Stimulated activated CD4-positive, alpha-beta T cell treated with anti-CD3 and anti-CD28 coated beads, Interleukin-1b, Interleukin-23, amount 100 ng/mL, for 4 hours (primary cell): ENCODE measurements around the gene GCFC2.

Source experiments
- DNase-seq, 2 donors: peaks; one replicate each; pipeline ENCODE4 v3.0.0-alpha.2; 2020; ENCODE audit warnings: low read depth in 2 of 2

The GCFC2 gene

DNA sequence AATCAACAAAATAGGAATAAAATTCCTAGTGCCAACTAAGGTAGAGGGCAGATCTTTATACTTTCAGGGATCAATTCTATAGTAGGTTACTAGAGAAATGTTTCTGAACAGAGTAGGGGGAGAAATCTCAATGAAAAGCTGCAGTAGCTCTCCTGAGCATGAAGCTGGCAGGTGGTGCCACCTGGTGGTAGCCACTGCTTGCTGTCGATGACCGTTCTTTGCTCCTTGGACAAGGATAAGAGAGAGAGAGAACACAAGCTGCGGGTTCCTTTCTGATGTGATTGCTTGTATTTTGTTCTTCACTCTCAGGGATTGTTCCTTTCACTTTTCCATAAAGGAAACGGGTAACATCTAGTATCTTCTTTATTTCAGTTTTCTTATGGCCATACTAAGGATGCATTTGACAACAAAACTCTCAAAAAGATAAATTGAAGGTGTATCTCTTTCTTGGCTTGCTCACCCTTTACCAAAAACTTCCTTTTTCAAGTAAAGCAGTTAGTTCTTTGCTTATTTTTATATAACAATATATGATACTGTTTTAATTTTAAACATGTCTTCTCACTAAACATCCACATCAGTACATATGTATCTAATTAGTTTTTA, 82.7 kb downstream of the GCFC2 start:
- DNase-seq: peak; percentile 20 to 49

DNA sequence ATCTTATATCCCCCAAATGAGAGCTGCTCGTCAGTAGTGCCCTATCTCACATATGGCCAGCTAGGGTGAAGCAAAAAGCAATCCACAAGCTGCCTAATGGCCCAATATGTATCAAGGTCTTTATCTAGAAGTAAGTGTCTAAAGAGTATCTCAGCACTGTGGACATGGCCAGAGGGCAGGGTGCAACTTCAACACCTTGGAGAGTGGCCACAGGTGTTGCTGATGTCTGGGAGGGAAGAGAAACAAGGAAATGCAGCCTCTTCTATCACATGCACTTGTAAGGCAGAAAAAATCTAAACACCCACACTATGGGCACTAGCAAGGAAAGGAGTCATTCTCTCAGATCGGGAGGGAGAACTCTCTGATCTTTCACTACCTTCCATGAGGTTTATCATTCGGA, 87.8 kb downstream of the GCFC2 start:
- DNase-seq: no peak

DNA sequence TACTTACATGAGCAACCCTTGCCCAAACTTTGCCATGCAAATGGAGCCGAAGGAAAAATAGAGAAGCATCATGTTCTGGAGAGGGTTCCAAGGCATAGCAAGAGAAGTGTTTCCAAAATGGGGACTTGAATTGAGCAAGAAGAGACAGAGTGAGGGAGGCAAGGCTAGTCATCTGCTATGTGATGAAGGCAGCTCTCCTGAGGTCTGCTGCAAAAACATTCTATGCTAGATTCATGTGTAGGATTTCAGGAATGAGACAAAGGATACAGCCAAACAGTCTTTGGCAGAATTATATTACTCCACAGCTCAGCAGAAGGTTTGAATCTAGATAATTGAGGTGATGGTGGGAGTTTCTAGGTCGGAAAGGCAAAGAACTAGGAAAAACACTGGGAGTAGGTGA, 88.2 kb downstream of the GCFC2 start:
- DNase-seq: no peak

DNA sequence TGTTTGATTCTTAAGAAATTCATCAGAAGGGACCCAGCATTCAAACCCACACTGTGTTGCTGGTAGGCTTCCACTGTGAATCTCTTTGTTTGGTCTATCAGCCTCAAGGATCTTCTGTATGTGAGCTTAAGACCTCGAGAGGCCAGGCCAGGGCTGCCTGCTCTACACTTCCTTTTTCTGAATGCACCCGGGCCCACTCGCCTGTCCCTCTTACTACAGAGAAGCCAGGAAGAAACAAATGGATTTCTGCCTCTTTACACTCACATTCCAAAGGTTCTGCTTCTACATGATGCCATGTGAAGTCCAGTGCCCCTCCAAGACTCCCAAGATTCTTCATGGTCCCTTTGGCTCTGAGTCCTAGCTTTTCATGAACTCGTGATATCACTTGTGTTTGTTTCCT, 89.5 kb downstream of the GCFC2 start:
- no peak for DNase-seq

DNA sequence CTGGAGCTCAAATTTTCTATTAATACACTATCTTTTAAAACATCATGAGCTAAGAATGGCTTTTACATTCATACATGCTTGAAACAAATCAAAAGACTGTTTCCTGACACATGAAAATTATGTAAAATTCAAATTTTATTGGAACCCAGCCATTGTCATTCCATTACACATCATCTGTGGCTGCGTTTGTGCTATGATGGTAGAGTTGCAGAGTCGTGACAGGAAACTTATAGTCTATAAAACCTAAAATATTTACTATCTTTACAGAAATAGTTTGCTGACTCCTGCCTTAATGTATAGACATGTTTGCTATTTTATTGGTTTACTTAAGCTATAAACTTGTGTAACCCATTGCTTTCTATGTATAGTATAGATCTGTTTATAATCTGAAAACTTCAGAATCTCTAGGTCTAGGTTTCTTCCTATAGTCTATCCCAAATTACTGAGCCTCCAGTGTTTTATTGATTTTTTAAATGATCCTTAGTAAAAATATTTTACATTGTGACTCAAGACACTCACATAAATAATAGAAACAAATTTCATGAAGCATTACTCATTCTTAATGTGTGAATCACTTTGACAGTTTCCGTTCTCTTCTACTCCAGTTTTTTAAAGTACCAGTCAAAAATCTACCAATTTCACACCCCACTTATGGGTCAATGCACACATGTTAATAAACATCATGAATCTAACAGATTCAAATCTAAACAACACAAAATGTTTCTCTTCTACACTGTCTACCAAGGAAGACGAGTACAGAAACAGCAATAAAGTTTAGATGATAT, 90.6 kb downstream of the GCFC2 start:
- DNase-seq: no peak

DNA sequence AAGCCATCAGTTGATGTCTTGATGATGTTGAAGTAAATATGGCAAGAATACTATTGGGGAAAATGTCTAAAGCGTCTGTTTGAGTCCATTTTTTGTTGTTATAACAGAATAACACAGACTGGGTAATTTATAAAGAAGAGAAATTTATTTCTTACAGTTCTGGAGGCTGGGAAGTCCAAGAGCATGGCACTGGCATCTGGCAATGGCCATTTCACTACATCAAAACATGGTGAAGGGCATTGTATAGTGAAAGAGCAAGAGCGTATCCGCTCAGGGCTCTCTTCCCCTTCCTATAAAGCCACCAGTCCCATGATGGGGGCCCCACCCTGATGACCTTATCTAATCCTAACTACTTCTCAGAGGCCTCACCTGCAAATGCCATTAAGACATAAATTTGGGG, 93.8 kb downstream of the GCFC2 start:
- DNase-seq: no peak

DNA sequence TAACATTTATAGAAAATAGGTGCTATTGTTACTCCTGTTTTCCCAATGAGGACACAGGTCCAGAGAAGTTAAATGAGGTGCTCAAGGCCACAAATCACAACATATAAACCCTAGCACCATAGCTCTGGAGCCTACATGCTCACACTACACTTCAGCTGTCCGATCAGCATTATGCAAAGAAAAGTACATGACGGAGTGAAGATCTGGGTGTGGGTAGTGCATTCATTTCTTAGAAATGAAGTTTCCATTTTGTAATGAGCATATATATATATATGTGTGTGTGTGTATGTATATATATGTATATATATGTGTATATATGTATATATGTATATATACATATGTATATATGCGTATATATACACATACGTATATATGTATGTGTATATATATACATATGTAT, 94.3 kb downstream of the GCFC2 start:
- no peak for DNase-seq

DNA sequence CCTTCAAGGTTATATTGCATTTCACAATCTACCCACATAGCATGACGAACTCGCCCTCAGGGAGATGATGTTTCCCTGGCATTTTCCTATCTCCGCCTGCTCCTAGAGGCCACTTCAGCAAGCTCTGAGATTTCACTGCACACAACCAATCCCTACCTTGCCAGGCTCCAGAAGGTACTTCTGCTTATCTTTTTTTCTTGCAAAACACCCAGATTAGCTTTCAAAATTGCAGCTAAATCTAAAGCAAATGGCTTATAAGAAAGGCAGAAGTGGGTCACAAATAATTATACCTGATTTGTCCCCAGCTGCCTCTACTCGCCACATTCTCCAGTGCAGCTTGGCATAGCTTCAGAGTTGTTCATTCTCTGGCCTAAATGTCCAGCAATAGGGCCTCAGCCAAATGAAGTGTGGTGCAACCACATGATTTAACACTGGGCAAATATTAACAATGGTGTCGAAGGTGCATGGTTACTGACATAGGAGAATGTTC, 96.5 kb downstream of the GCFC2 start:
- DNase-seq: no peak

DNA sequence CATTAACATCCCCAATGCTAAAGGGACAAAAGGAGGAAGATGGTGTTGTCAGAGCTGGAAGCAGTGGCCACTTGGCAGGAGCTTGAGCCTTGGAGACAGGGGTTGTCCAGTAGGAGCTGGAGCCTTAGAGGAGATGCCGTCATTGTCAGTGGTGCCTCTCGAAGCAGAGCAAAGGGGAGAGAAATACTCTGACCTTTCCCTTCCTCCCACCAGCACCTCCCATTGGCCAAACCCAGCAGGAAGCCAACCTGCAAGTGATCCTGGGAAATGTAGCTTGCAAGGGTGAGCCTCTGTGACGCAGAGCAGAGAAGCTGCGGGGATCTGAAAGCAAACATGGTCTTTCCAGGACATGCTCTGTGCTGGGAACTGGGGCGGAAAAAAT, 97.9 kb downstream of the GCFC2 start:
- DNase-seq: no peak
